ENCODE data around the gene CTDSP2.

DNA sequence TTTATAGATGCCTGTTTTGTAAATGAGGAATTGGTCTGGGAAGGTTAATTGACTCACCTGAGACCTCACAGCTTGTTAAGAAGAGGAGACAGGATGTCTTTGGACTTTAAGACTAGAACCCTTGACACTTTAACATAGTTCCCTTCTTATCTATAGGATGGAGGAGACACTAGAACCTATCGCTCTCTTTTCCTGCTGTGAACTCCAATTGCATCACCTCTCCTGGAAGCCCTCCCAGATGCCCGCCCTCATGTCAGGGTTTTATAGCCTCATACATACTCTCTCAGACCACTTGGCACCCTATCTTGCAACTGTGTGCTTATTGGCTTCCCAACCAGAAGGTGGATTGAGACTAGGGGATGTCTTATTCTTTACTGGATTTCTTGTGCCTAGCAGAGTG lies 2.5 kb upstream of the CTDSP2 start:
- TF ChIP-seq POLR2A (IDR thresholded peaks at IDR 0.05; ENCODE audit: low read length) (no peak), GATA1 (IDR thresholded peaks at IDR 0.05; ENCODE audit: low read depth, low read length) (no peak)
